ENCODE results near the gene BCAS1.

Gene BCAS1

DNA sequence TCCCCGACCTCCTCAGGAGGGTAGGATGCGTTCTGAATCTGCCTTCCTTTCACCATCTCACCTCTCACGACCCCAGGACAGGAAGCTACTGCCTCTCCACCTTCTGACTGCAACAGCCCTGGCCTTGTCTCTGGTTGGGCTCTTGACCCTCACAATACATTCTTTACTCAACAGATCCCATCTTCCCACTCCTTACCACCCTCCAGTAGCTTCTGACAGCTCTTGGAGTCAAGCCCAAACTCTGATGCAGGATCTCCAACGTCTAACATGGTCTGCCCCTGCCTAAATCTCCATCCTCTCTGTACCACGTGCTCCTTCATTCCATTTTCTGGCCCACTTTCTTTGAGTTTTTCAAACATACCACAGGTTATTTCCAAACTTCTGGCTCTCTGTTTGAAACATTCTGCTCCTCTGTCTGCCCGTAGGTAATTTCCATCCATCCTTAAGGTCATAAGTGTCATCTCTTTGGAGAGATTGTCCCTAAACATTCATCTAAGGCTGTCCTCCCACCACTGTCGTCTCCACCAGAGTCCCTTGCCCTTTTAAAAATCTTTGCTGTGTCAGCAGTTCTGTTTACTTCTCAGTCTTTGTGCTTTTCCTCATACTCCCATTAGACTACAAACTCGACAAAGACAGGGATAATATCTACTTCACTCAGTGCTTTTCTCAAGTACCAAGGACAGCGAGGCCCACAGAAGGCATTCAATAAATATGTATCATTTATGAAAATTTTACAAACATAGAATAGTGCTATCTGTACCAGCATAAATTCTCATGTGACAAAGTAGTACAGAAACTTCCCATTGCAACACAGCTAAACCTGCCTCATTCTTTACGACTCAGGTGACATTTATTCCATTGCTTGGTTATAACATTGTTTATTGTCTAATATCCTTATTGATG is 73.6 kb downstream of the BCAS1 start:
- DNase-seq (ENCODE audit: extremely low spot score, insufficient read length, low read depth): no peak
- FAIRE-seq: no peak

DNA sequence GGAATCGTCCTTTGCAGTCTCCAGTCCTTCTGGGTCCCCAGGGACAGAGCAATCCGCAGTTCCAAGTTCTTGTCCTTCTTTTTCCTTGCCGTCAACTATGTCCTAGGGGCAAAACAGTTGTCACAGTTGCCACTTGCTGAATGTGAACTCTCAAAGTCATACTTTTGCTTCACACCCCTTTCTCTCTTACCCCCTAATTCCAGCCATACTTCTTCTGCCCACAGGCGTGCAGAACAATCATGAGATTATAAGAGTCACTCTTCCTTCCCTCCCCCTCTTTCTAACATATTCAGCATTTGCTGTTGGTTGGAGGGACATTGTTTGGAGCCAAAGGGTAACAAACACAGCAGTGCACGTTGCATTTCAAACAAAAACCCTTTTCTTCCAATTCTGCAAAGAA is 74.4 kb downstream of the BCAS1 start:
- DNase-seq (ENCODE audit: extremely low spot score, insufficient read length, low read depth) (no peak), FAIRE-seq (no peak)

- no peak for FAIRE-seq
- no peak for DNase-seq (ENCODE audit: extremely low spot score, insufficient read length, low read depth)
Measured at GRCh38 chr20:53994088-53994487, 76.3 kb downstream of the BCAS1 start.

GRCh38 chr20:53993310-53993709 is 77.1 kb downstream of the BCAS1 start:
- FAIRE-seq: no peak

DNA sequence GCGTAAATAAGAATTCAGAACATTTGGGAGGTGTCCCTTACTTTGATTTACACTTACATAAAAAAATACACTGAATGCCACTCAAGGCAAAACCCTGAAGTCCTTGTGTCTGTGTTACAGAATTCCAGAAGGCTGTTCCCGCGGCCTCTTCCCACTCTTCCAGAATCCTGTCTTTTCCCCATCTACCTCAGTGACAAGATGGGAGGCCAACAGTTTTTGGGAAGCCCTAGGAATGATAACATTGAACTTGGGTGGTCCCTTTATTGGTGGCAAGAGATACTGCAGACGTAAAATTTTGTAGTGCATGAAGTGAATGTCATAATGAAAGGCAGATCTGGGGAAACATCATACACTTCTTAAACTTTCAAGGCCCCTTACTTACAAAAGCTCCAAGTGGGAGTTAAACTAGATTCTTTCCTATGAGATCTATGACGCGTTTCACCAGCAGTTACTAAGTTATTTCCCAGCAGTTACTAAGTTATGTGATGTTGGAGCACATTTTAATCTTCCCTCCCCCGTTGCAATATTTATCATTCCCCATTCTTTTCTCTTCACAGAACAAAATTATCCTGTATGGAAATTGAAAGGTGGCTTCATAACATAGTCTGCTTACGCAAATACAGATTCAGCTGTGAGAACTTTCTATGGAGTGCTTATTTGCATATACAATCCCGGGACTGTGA is 79.5 kb downstream of the BCAS1 start:
- no peak for DNase-seq (ENCODE audit: extremely low spot score, insufficient read length, low read depth)
- FAIRE-seq: no peak

More at GRCh38 chr20:53993310-53993709, 77.1 kb downstream of the BCAS1 start:
- DNase-seq (ENCODE audit: extremely low spot score, insufficient read length, low read depth): no peak

GRCh38 chr20:53990003-53990402 is 80.4 kb downstream of the BCAS1 start:
- FAIRE-seq (no peak), DNase-seq (ENCODE audit: extremely low spot score, insufficient read length, low read depth) (no peak)

DNA sequence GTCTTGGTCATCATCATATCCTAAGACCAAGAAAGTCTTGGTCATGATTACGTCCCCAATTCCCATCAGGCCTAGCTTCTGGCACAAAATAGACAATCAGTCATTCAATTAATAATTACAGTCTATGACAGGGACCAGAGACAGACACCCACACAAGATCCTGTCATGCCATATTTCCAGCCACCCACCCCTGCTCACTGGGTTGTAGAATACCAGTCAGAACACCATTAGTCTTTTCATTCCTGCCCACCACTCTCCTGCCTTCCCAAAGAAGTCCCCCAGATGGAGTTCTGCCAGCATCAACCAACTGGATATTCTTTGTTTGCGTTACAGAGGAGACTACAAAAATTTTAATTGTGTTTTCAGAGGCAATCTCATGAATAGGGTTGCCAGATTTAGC is 81.0 kb downstream of the BCAS1 start:
- DNase-seq (ENCODE audit: extremely low spot score, insufficient read length, low read depth) (no peak), FAIRE-seq (no peak)

- FAIRE-seq: no peak
- no peak for DNase-seq (ENCODE audit: extremely low spot score, insufficient read length, low read depth)
Measured at GRCh38 chr20:53986037-53986650, 84.2 kb downstream of the BCAS1 start.

GRCh38 chr20:53985150-53985518 is 85.3 kb downstream of the BCAS1 start:
- DNase-seq (ENCODE audit: extremely low spot score, insufficient read length, low read depth): no peak

DNA sequence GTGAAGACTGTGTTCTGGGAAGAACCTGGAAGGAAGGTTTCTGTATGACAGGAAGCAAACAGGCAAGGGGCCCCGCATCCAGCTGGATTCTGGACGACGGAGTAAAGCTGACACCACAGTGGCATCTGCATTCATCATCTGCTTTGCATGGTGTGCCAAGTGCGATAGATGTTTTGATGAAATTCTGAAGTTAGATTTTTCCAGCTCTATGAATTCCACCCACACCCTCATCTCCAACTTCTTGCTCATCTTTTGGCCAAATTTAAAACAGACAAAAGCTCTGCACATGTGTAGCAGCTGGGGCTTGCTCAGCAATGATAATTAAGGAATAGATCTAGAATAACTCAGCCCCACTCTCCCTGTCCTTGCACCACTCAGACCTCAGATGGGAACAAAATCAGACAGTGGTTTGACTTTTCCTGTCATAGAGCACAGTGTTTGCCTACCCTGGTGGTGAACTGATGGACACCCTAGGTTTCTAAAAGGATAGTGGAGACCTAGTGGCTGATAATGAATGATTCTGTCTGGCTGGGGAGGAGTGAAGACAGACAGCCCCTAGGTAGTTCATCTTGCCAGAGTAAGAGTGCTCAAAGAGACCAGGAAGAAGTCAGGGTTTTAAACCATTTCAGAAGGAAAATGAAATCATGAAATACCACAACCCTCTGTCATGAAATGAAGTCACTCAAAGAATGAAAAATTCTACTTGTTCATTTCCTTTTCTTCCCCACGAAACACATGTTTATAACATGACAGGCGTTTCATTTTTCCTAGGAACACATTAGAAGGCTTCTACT is 85.8 kb downstream of the BCAS1 start:
- DNase-seq (ENCODE audit: extremely low spot score, insufficient read length, low read depth): no peak
- FAIRE-seq: no peak

More at GRCh38 chr20:53985150-53985518, 85.3 kb downstream of the BCAS1 start:
- no peak for FAIRE-seq

DNA sequence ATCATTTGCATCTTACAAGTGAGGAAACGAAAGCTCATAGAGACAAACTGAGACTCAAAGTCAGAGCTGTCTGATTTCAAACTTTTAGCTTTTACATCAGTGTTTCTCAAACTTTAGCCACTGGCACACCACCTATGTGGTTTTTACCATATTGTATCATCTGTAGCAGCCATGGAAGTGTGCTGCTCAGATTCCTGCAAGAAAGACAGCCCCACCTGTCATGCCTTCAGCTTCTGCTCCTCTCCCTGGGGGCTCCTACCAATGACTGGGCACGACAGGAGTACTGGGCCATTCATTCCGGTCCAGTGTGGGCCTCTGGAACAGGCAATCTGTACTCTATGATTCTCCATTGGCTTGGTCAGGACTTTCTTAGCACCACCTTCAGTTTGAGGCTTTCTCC is 87.0 kb downstream of the BCAS1 start:
- FAIRE-seq: no peak
- no peak for DNase-seq (ENCODE audit: extremely low spot score, insufficient read length, low read depth)

GRCh38 chr20:53982624-53983023 is 87.8 kb downstream of the BCAS1 start:
- DNase-seq (ENCODE audit: extremely low spot score, insufficient read length, low read depth) (no peak), FAIRE-seq (no peak)

GRCh38 chr20:53981752-53982437 is 88.5 kb downstream of the BCAS1 start:
- DNase-seq (ENCODE audit: extremely low spot score, insufficient read length, low read depth) (no peak), FAIRE-seq (no peak)

GRCh38 chr20:53981130-53981529 is 89.3 kb downstream of the BCAS1 start:
- DNase-seq (ENCODE audit: extremely low spot score, insufficient read length, low read depth) (no peak), FAIRE-seq (no peak)

DNA sequence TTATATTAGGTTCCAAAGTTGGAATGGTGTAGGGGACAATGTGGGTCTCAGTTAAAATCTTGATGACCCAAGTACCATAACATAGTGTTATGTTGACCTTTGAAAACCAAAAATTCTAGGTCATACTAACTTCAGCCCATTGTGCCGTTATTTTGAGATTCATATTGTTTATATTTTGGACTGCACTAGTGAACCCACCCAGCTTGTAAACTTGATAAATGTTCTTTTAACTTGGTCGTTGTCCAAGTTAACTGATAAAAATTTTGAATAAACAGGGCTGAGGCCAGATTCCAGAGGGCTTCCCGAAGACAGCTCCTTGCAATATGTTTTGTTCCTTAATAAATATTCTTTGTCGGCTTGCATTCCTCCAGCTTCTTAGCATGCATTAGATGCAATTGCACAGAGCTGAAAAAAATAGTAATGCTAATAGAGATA is 90.3 kb downstream of the BCAS1 start:
- DNase-seq (ENCODE audit: extremely low spot score, insufficient read length, low read depth) (no peak), FAIRE-seq (no peak)

DNA sequence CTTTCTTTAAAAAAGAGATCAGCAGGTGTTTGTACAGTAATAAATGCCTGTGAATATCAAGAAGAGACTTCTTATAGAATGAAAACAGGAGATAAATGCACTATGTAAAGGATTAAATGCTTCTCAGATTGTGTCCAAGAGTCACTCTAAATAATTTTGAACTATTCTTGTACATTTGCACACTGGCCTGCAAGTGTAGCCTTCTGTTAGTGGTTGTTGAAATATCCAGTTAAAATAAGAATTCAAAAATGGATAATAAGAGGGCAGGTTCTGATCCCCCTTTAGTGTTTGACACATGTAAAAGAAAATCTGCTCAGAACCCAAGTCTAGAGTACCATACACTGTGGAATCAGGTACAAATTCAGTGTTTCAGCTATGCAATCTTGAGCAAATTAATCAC is 91.9 kb downstream of the BCAS1 start:
- no peak for FAIRE-seq

DNA sequence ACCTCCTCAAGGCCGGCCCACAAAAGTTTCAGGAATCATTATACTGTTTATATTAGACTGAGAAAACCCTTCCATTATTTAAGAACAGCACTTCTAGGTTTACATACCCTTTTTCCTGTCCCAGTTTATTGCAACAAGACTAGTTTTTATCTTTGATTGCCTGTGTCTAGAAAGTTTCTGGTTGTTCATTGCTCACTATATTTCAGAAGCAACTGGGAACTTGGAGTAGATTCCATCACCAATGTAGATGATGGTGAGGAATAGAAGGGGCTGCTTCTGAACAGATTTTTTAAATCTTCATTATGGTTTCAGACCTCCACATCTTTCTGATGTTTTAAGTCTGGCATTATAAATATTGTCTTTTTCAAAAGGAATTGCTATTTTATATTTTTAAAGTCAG is 93.0 kb downstream of the BCAS1 start:
- FAIRE-seq: no peak
- DNase-seq (ENCODE audit: extremely low spot score, insufficient read length, low read depth): no peak

More for the DNA sequence above, 91.9 kb downstream of the BCAS1 start:
- DNase-seq (ENCODE audit: extremely low spot score, insufficient read length, low read depth): no peak

DNA sequence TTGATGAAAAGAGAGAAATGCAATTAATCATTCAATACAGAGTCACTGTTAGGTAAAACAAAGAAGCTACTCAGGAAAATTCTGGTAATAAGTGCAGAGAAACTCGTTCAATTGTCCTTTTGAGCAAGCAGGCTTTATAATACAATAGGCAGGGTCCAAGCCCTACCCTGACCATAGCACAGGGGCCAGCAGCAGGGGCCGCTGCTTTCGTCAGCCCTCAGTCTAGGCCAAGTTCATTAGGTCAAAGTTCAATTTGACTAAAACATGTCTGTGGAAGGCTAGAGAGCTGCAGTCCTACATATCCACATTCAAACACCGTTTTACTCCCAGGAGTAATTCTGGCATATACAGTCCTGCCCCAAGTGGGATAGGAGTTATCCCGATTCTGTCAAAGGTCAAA is 94.6 kb downstream of the BCAS1 start:
- no peak for DNase-seq (ENCODE audit: extremely low spot score, insufficient read length, low read depth)
- FAIRE-seq: no peak

- no peak for FAIRE-seq
Measured at GRCh38 chr20:53974785-53975555, 95.4 kb downstream of the BCAS1 start.

More at GRCh38 chr20:53974785-53975555, 95.4 kb downstream of the BCAS1 start:
- no peak for DNase-seq (ENCODE audit: extremely low spot score, insufficient read length, low read depth)
